CD4-positive, alpha-beta memory T cell (primary cell): Measurements from ENCODE around the gene MRFAP1L1. TPM values are rescaled to one million over a fixed set of nuclear protein-coding genes. Genes with fewer than 3 reads are reported as not detected.

ENCODE experiments used
- CTCF ChIA-PET: fragments of 350-600 bp; sonication (Branson Sonifier 250); formaldehyde crosslinking; loops from one replicate; lab custom pipeline; 2021; ENCODE audit warnings: inconsistent platforms; ENCODE audit not compliant: partially characterized antibody; lab: Charles Lee
- POLR2A ChIA-PET: fragments of 350-600 bp; sonication (Branson Sonifier 250); formaldehyde crosslinking; loops from one replicate; lab custom pipeline; 2021; ENCODE audit not compliant: partially characterized antibody; lab: Charles Lee
- DNase-seq, 5 donors: peaks; one replicate each; pipeline versions ENCODE4 v3.0.0 to v3.0.0-alpha.2; 2020 to 2022; ENCODE audit warnings: mixed read lengths in 1 of 5
- H3K27ac ChIP-seq: one replicate; pipeline ENCODE4 v1.7.0; 2013; ENCODE audit warnings: low read depth, low read length
- H3K27me3 ChIP-seq: 2 replicates; pipeline ENCODE4 v1.7.0; 2013; ENCODE audit warnings: mild to moderate bottlenecking, low read length, moderate library complexity; ENCODE audit not compliant: insufficient read depth
- H3K36me3 ChIP-seq: 2 replicates; pipeline ENCODE4 v1.7.0; 2013; ENCODE audit warnings: mild to moderate bottlenecking, low read length, moderate library complexity; ENCODE audit not compliant: insufficient read depth
- H3K4me1 ChIP-seq: 2 replicates; pipeline ENCODE4 v1.7.0; 2013; ENCODE audit warnings: mild to moderate bottlenecking, low read length, moderate library complexity; ENCODE audit not compliant: insufficient read depth
- H3K4me3 ChIP-seq, 2 donors: one replicate each; pipeline ENCODE4 v1.7.0; 2013; ENCODE audit warnings: low read length in 2 of 2, mild to moderate bottlenecking in 1 of 2
- H3K9me3 ChIP-seq, 2 donors: one replicate each; pipeline ENCODE4 v1.7.0; 2013; ENCODE audit warnings: low read length in 2 of 2, control low read depth in 1 of 2; ENCODE audit not compliant: control insufficient read depth in 1 of 2
- H3K27ac Mint-ChIP-seq, 7 donors: one replicate each; pipeline ENCODE4 v1.8.0; 2020 to 2021; ENCODE audit warnings: mixed read lengths in 7 of 7, mild to moderate bottlenecking in 6 of 7, inconsistent platforms in 3 of 7, moderate library complexity in 3 of 7
- H3K27me3 Mint-ChIP-seq, 2 donors: one replicate each; pipeline ENCODE4 v1.8.0; 2020 to 2021; ENCODE audit warnings: mixed read lengths in 2 of 2
- H3K36me3 Mint-ChIP-seq, 2 donors: one replicate each; pipeline ENCODE4 v1.8.0; 2020 to 2021; ENCODE audit warnings: mixed read lengths in 2 of 2, inconsistent platforms in 1 of 2, mild to moderate bottlenecking in 1 of 2
- H3K4me1 Mint-ChIP-seq, 4 donors: one replicate each; pipeline ENCODE4 v1.8.0; 2020 to 2021; ENCODE audit warnings: mixed read lengths in 4 of 4, mild to moderate bottlenecking in 1 of 4
- H3K4me3 Mint-ChIP-seq, 8 donors: one replicate each; pipeline ENCODE4 v1.8.0; 2020 to 2021; ENCODE audit warnings: mixed read lengths in 8 of 8, mild to moderate bottlenecking in 7 of 8, moderate library complexity in 6 of 8, inconsistent platforms in 3 of 8
- H3K9me3 Mint-ChIP-seq, 8 donors: one replicate each; pipeline ENCODE4 v1.8.0; 2020 to 2021; ENCODE audit warnings: mixed read lengths in 8 of 8, mild to moderate bottlenecking in 5 of 8, inconsistent platforms in 3 of 8, moderate library complexity in 1 of 8
- intact Hi-C: fragments of 100-400 bp; cut with micrococcal nuclease; formaldehyde crosslinking; loops from one replicate; pipeline ENCODE4 v1.15.1; 2023
- polyA plus RNA-seq, 2 donors: library from polyadenylated mRNA; unstranded; fragments of 300-500 nt; fragmentation: Illumina TruSeq; gene quantifications; one replicate each; pipeline ENCODE4 v1.2.3, GENCODE V29; 2021
- total RNA-seq, 2 experiments: library from RNA; stranded (reverse); gene quantifications; one replicate each; pipeline ENCODE4 v1.2.3, GENCODE V29; 2021

MRFAP1L1 gene
- total and polyA plus RNA-seq, 4 experiments from 2014 or later, result 127 to 147 (median 133) TPM

- Histone ChIP-seq H3K27ac (no peak overlapping the region), H3K36me3 (no peaks in the 10 kb centered on the region), H3K4me1 (peaks cover 12% of the 10 kb centered on the region), H3K4me3 (no peak overlapping the region), H3K27me3 (no peaks in the 10 kb centered on the region), H3K9me3 (no peaks in the 10 kb centered on the region)
- POLR2A ChIA-PET, result no interaction called here
- no peak overlapping the region for H3K4me3 Mint-ChIP-seq
- intact Hi-C loops, result no loop called here
- H3K27ac Mint-ChIP-seq, result no peak overlapping the region
- H3K9me3 Mint-ChIP-seq, result no peaks in the 10 kb centered on the region
- H3K36me3 Mint-ChIP-seq, result no peaks in the 10 kb centered on the region
- H3K4me1 Mint-ChIP-seq, result peaks cover 7 to 21% (median 11%) of the 10 kb centered on the region in 4 donors
- no peak for DNase-seq
- CTCF ChIA-PET, result no interaction called here
- H3K27me3 Mint-ChIP-seq, result peaks cover 0 to 2% of the 10 kb centered on the region in 2 donors
Observed at GRCh38 chr4:6747294-6748051, 37.8 kb upstream of the MRFAP1L1 start.

- Mint-ChIP-seq H3K4me3 (no peak overlapping the region), H3K36me3 (no peaks in the 10 kb centered on the region), H3K9me3 (no peaks in the 10 kb centered on the region), H3K27me3 (peaks cover 0 to 2% of the 10 kb centered on the region in 2 donors), H3K4me1 (peaks cover 4 to 15% (median 9%) of the 10 kb centered on the region in 4 donors), H3K27ac (no peak overlapping the region)
- CTCF ChIA-PET, result no interaction called here
- Histone ChIP-seq H3K36me3 (no peaks in the 10 kb centered on the region), H3K4me3 (no peak overlapping the region), H3K9me3 (no peaks in the 10 kb centered on the region), H3K4me1 (peaks cover 9% of the 10 kb centered on the region), H3K27ac (no peak overlapping the region), H3K27me3 (no peaks in the 10 kb centered on the region)
- POLR2A ChIA-PET, result no interaction called here
- DNase-seq, result no peak
- intact Hi-C loops, result no loop called here
Observed at GRCh38 chr4:6746721-6747293, 37.1 kb upstream of the MRFAP1L1 start.

- Mint-ChIP-seq H3K9me3 (peaks cover 0 to 6% (median 2%) of the 10 kb centered on the region in 8 donors), H3K4me1 (peaks cover 0 to 5% (median under 1%) of the 10 kb centered on the region in 4 donors), H3K36me3 (no peaks in the 10 kb centered on the region), H3K27me3 (peaks cover 0 to 2% of the 10 kb centered on the region in 2 donors), H3K4me3 (no peak overlapping the region), H3K27ac (no peak overlapping the region)
- POLR2A ChIA-PET, result interaction anchor here (0.7 kb wide), 1 partner anchor 12 kb away, joined by 3 read pairs; no protein-coding TSS in a partner anchor
- Histone ChIP-seq H3K36me3 (no peaks in the 10 kb centered on the region), H3K27me3 (no peaks in the 10 kb centered on the region), H3K4me1 (no peaks in the 10 kb centered on the region), H3K9me3 (no peaks in the 10 kb centered on the region), H3K27ac (no peak overlapping the region), H3K4me3 (no peak overlapping the region)
- intact Hi-C loops, result no loop called here
- CTCF ChIA-PET, result interaction anchor here (1.6 kb wide), 1 partner anchor 117 kb away, joined by 3 read pairs; no protein-coding TSS in a partner anchor
- DNase-seq, result no peak
Observed at GRCh38 chr4:6742989-6743388, 33.3 kb upstream of the MRFAP1L1 start.

GRCh38 chr4:6742507-6742906, 32.8 kb upstream of the MRFAP1L1 start:
- ChIA-PET POLR2A (no interaction called here), CTCF (no interaction called here)
- H3K9me3 ChIP-seq, result no peaks in the 10 kb centered on the region
- DNase-seq, result no peak
- Mint-ChIP-seq H3K4me1 (peaks cover 0 to 5% (median under 1%) of the 10 kb centered on the region in 4 donors), H3K27ac (no peak overlapping the region), H3K36me3 (no peaks in the 10 kb centered on the region), H3K4me3 (no peak overlapping the region), H3K27me3 (peaks cover 0 to 2% of the 10 kb centered on the region in 2 donors), H3K9me3 (peaks cover 0 to 6% (median 2%) of the 10 kb centered on the region in 8 donors)
- H3K4me1 ChIP-seq, result no peaks in the 10 kb centered on the region
- H3K27ac ChIP-seq, result no peak overlapping the region
- H3K4me3 ChIP-seq, result no peak overlapping the region
- no peaks in the 10 kb centered on the region for H3K36me3 ChIP-seq
- H3K27me3 ChIP-seq, result no peaks in the 10 kb centered on the region
- intact Hi-C loops, result no loop called here

GRCh38 chr4:6740347-6740746, 30.7 kb upstream of the MRFAP1L1 start:
- no peak overlapping the region for H3K27ac Mint-ChIP-seq
- ChIA-PET CTCF (no interaction called here), POLR2A (no interaction called here)
- peaks cover 0 to 1% of the 10 kb centered on the region in 2 donors for H3K27me3 Mint-ChIP-seq
- DNase-seq, result no peak
- Histone ChIP-seq H3K4me1 (no peaks in the 10 kb centered on the region), H3K36me3 (no peaks in the 10 kb centered on the region), H3K9me3 (no peaks in the 10 kb centered on the region), H3K27me3 (no peaks in the 10 kb centered on the region), H3K4me3 (no peak overlapping the region), H3K27ac (no peak overlapping the region)
- H3K9me3 Mint-ChIP-seq, result peaks cover 0 to 6% (median 2%) of the 10 kb centered on the region in 8 donors
- intact Hi-C loops, result no loop called here
- no peaks in the 10 kb centered on the region for H3K36me3 Mint-ChIP-seq
- H3K4me1 Mint-ChIP-seq, result peaks cover 0 to 5% (median under 1%) of the 10 kb centered on the region in 4 donors
- H3K4me3 Mint-ChIP-seq, result no peak overlapping the region

- H3K27ac Mint-ChIP-seq, result peak overlapping the region in 1 of 7 donors; percentile 57
- DNase-seq, result no peak
- Histone ChIP-seq H3K27ac (no peak overlapping the region), H3K27me3 (no peaks in the 10 kb centered on the region), H3K4me1 (no peaks in the 10 kb centered on the region), H3K36me3 (no peaks in the 10 kb centered on the region), H3K9me3 (no peaks in the 10 kb centered on the region), H3K4me3 (no peak overlapping the region)
- ChIA-PET CTCF (no interaction called here), POLR2A (no interaction called here)
- H3K4me3 Mint-ChIP-seq, result no peak overlapping the region
- H3K4me1 Mint-ChIP-seq, result peaks cover 0 to 5% (median under 1%) of the 10 kb centered on the region in 4 donors
- H3K36me3 Mint-ChIP-seq, result no peaks in the 10 kb centered on the region
- intact Hi-C loops, result no loop called here
- peaks cover 0 to 6% (median 2%) of the 10 kb centered on the region in 8 donors for H3K9me3 Mint-ChIP-seq
- H3K27me3 Mint-ChIP-seq, result peaks cover 0 to under 1% of the 10 kb centered on the region in 2 donors
Observed at GRCh38 chr4:6739920-6740319, 30.3 kb upstream of the MRFAP1L1 start.

GRCh38 chr4:6734165-6734786, 24.6 kb upstream of the MRFAP1L1 start:
- Histone ChIP-seq H3K9me3 (no peaks in the 10 kb centered on the region), H3K4me3 (no peak overlapping the region), H3K27ac (no peak overlapping the region), H3K36me3 (no peaks in the 10 kb centered on the region), H3K27me3 (no peaks in the 10 kb centered on the region), H3K4me1 (no peaks in the 10 kb centered on the region)
- intact Hi-C loops, result no loop called here
- ChIA-PET CTCF (interaction anchor here (1.3 kb wide), 1 partner anchor 140 kb away, joined by 4 read pairs; no protein-coding TSS in a partner anchor), POLR2A (no interaction called here)
- Mint-ChIP-seq H3K4me3 (no peak overlapping the region), H3K27me3 (no peaks in the 10 kb centered on the region), H3K4me1 (no peaks in the 10 kb centered on the region), H3K9me3 (no peaks in the 10 kb centered on the region), H3K36me3 (no peaks in the 10 kb centered on the region), H3K27ac (no peak overlapping the region)
- DNase-seq, result no peak
